Brain pericyte (primary cell): ENCODE measurements around the gene EIPR1.

ENCODE experiments used
- DNase-seq: peaks from one replicate; pipeline ENCODE4 v3.0.0-alpha.2; 2012; ENCODE audit warnings: low read depth, low spot score

The EIPR1 gene

GRCh38 chr2:3195641-3196476 lies 181.8 kb downstream of the EIPR1 start:
- no peak for DNase-seq

- no peak for DNase-seq
These were observed 182.8 kb downstream of the EIPR1 start for GRCh38 chr2:3194828-3195227.

- DNase-seq = no peak
These were observed 183.9 kb downstream of the EIPR1 start for GRCh38 chr2:3193443-3194330.

- DNase-seq = no peak
These were observed 184.7 kb downstream of the EIPR1 start for GRCh38 chr2:3192920-3193319.

- no peak for DNase-seq
These were observed 185.3 kb downstream of the EIPR1 start for GRCh38 chr2:3192281-3192818.

- DNase-seq = no peak
These were observed 187.7 kb downstream of the EIPR1 start for GRCh38 chr2:3189961-3190360.

GRCh38 chr2:3189076-3189591 lies 188.5 kb downstream of the EIPR1 start:
- no peak for DNase-seq

GRCh38 chr2:3188405-3188946 lies 189.1 kb downstream of the EIPR1 start:
- DNase-seq = no peak

GRCh38 chr2:3187467-3187866 lies 190.2 kb downstream of the EIPR1 start:
- no peak for DNase-seq

- no peak for DNase-seq
These were observed 190.9 kb downstream of the EIPR1 start for GRCh38 chr2:3186766-3187165.

GRCh38 chr2:3185910-3186309 lies 191.7 kb downstream of the EIPR1 start:
- DNase-seq = no peak

- DNase-seq = no peak
These were observed 192.4 kb downstream of the EIPR1 start for GRCh38 chr2:3185256-3185655.

- no peak for DNase-seq
These were observed 193.5 kb downstream of the EIPR1 start for GRCh38 chr2:3184167-3184566.

GRCh38 chr2:3183766-3184165 lies 193.9 kb downstream of the EIPR1 start:
- DNase-seq = no peak

GRCh38 chr2:3182848-3183247 lies 194.8 kb downstream of the EIPR1 start:
- DNase-seq = no peak

- DNase-seq = no peak
These were observed 196.1 kb downstream of the EIPR1 start for GRCh38 chr2:3181416-3182010.

GRCh38 chr2:3180909-3181221 lies 196.8 kb downstream of the EIPR1 start:
- peak; percentile 21 for DNase-seq

- DNase-seq = no peak
These were observed 197.3 kb downstream of the EIPR1 start for GRCh38 chr2:3180082-3180908.

GRCh38 chr2:3179626-3180025 lies 198.0 kb downstream of the EIPR1 start:
- DNase-seq = no peak

GRCh38 chr2:3179208-3179607 lies 198.4 kb downstream of the EIPR1 start:
- DNase-seq = no peak

- no peak for DNase-seq
These were observed 199.0 kb downstream of the EIPR1 start for GRCh38 chr2:3178578-3179031.
